Caco-2 (cell line): ENCODE results near the gene MMP17. TPM values are rescaled to one million over a fixed set of nuclear protein-coding genes. Genes with fewer than 3 reads are reported as not detected.

Experiments
- BruUV-seq: library from RNA; stranded (reverse); fragments of 400-500 nt; replicated peaks from 2 replicates; lab custom pipeline; 2021; lab: Mats Ljungman, UMichigan
- CTCF ChIA-PET: fragments of 300-600 bp; sonication (Branson Sonifier 250); formaldehyde crosslinking; loops from one replicate; lab custom pipeline; 2022; ENCODE audit warnings: antibody characterized with exemption; lab: Charles Lee
- POLR2A ChIA-PET: fragments of 300-600 bp; sonication (Branson Sonifier 250); formaldehyde crosslinking; loops from one replicate; lab custom pipeline; 2022; ENCODE audit warnings: antibody characterized with exemption; lab: Charles Lee
- DNase-seq, 2 experiments: peaks; one replicate each; pipeline versions ENCODE4 v3.0.0 to v3.0.0-alpha.2; 2020 to 2022
- H3K27me3 ChIP-seq: replicated peaks from 2 replicates; pipeline ENCODE4 v1.6.0; 2011; ENCODE audit warnings: low read length; ENCODE audit not compliant: control insufficient read depth, insufficient read depth
- H3K36me3 ChIP-seq: 2 replicates; pipeline ENCODE4 v1.5.1; 2011; ENCODE audit warnings: low read length; ENCODE audit not compliant: control insufficient read depth, insufficient read depth
- H3K4me1 ChIP-seq: fragments of 250-450 bp; sonication (Bioruptor Pico); 2 replicates; pipeline ENCODE4 v1.5.1; 2020; ENCODE audit warnings: mild to moderate bottlenecking
- H3K4me3 ChIP-seq: 2 replicates; pipeline ENCODE4 v1.5.1; 2011; ENCODE audit warnings: low read depth, mild to moderate bottlenecking, control low read depth, low read length
- H3K9me3 ChIP-seq: fragments of 250-450 bp; sonication (Bioruptor Pico); 2 replicates; pipeline ENCODE4 v1.5.1; 2020; ENCODE audit warnings: mild to moderate bottlenecking, moderate library complexity
- H3K27ac Mint-ChIP-seq: one replicate; pipeline ENCODE4 v1.8.0; 2022; ENCODE audit warnings: mixed read lengths; ENCODE audit not compliant: unreplicated experiment
- H3K27me3 Mint-ChIP-seq: one replicate; pipeline ENCODE4 v1.8.0; 2022; ENCODE audit warnings: mixed read lengths; ENCODE audit not compliant: insufficient read depth, unreplicated experiment
- H3K36me3 Mint-ChIP-seq: one replicate; pipeline ENCODE4 v1.8.0; 2022; ENCODE audit warnings: mild to moderate bottlenecking, mixed read lengths; ENCODE audit not compliant: insufficient read depth, unreplicated experiment
- H3K4me1 Mint-ChIP-seq: one replicate; pipeline ENCODE4 v1.8.0; 2022; ENCODE audit warnings: low read depth, mixed read lengths; ENCODE audit not compliant: unreplicated experiment
- H3K4me3 Mint-ChIP-seq: one replicate; pipeline ENCODE4 v1.8.0; 2022; ENCODE audit warnings: mild to moderate bottlenecking, moderate library complexity, mixed read lengths; ENCODE audit not compliant: unreplicated experiment
- H3K9me3 Mint-ChIP-seq: one replicate; pipeline ENCODE4 v1.8.0; 2022; ENCODE audit warnings: mixed read lengths; ENCODE audit not compliant: unreplicated experiment
- intact Hi-C: fragments of 100-400 bp; cut with micrococcal nuclease; formaldehyde crosslinking; loops from one replicate; pipeline ENCODE4 v1.10.0; 2022; ENCODE audit not compliant: unreplicated experiment
- total RNA-seq: library from RNA; stranded (reverse); gene quantifications from 2 replicates; pipeline ENCODE4 v1.2.3, GENCODE V29; 2022
- TF ChIP-seq, protein P1 (sequence below), 2 experiments: fragments of 200-600 bp in 1 of 2; IDR thresholded peaks; 1 replicate in 1 of 2; 2 replicates in 1 of 2; pipeline versions ENCODE4 v1.5.1 to v1.8.0; 2011 to 2022; ENCODE audit warnings: antibody characterized with exemption in 1 of 2, control low read depth in 1 of 2, inconsistent platforms in 1 of 2, low read depth in 1 of 2, low read length in 1 of 2, mild to moderate bottlenecking in 1 of 2, moderate library complexity in 1 of 2; ENCODE audit not compliant: insufficient read depth in 1 of 2, severe bottlenecking in 1 of 2, unreplicated experiment in 1 of 2

The MMP17 gene
- total RNA-seq, 1 experiment from 2014 or later: 4.6 TPM

DNA sequence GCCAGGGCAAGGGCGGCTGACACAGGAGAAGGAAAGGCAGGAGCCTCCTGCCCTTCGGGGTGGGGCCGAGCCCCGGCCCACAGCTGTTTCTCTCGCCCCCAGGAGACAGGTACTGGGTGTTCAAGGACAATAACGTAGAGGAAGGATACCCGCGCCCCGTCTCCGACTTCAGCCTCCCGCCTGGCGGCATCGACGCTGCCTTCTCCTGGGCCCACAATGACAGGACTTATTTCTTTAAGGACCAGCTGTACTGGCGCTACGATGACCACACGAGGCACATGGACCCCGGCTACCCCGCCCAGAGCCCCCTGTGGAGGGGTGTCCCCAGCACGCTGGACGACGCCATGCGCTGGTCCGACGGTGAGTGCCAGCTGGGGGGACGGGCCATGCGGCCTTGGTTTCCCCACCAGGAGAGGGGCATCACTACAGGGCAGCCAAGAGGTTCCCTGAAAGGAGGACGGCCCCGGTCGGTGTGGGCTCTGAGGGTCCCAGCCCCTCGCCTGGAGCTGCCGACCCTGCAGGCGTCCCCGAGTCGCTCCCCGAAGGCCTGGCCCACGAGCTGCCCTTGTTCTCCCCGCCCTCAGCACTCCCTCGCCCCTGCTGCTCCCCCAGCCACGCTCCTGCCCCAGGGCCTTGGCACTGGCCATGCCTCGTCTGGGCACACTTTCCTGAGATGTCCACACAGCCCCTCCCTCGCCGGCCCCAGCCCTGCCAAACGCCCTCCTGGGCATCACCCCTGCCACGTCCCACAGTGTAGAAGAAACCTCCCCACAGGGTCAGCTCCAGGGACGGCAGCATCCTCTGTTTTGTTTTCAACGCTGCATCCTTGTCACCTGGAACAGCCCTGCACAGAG lies 21.7 kb downstream of the MMP17 start:
- CTCF ChIA-PET: no interaction called here
- BruUV-seq: no TSS peak

DNA sequence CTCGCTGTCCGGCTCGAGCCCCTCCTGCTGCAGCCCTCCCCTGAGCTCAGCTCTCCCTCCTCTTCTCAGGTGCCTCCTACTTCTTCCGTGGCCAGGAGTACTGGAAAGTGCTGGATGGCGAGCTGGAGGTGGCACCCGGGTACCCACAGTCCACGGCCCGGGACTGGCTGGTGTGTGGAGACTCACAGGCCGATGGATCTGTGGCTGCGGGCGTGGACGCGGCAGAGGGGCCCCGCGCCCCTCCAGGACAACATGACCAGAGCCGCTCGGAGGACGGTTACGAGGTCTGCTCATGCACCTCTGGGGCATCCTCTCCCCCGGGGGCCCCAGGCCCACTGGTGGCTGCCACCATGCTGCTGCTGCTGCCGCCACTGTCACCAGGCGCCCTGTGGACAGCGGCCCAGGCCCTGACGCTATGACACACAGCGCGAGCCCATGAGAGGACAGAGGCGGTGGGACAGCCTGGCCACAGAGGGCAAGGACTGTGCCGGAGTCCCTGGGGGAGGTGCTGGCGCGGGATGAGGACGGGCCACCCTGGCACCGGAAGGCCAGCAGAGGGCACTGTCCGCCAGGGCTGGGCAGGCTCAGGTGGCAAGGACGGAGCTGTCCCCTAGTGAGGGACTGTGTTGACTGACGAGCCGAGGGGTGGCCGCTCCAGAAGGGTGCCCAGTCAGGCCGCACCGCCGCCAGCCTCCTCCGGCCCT lies 22.8 kb downstream of the MMP17 start:
- POLR2A ChIA-PET: no interaction called here
- CTCF ChIA-PET: no interaction called here
- H3K4me1 ChIP-seq: no peaks in the 10 kb centered on the region

More for the DNA sequence above, 21.7 kb downstream of the MMP17 start:
- no peaks in the 10 kb centered on the region for H3K9me3 Mint-ChIP-seq
- Histone ChIP-seq H3K27me3 (no peaks in the 10 kb centered on the region), H3K36me3 (no peaks in the 10 kb centered on the region), H3K4me3 (no peak overlapping the region), H3K9me3 (no peaks in the 10 kb centered on the region), H3K4me1 (no peaks in the 10 kb centered on the region)
- H3K4me1 Mint-ChIP-seq: no peaks in the 10 kb centered on the region
- no peak overlapping the region for H3K4me3 Mint-ChIP-seq
- no peak overlapping the region for H3K27ac Mint-ChIP-seq
- POLR2A ChIA-PET: no interaction called here
- no peaks in the 10 kb centered on the region for H3K36me3 Mint-ChIP-seq
- TF ChIP-seq, protein P1, sequence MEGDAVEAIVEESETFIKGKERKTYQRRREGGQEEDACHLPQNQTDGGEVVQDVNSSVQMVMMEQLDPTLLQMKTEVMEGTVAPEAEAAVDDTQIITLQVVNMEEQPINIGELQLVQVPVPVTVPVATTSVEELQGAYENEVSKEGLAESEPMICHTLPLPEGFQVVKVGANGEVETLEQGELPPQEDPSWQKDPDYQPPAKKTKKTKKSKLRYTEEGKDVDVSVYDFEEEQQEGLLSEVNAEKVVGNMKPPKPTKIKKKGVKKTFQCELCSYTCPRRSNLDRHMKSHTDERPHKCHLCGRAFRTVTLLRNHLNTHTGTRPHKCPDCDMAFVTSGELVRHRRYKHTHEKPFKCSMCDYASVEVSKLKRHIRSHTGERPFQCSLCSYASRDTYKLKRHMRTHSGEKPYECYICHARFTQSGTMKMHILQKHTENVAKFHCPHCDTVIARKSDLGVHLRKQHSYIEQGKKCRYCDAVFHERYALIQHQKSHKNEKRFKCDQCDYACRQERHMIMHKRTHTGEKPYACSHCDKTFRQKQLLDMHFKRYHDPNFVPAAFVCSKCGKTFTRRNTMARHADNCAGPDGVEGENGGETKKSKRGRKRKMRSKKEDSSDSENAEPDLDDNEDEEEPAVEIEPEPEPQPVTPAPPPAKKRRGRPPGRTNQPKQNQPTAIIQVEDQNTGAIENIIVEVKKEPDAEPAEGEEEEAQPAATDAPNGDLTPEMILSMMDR (IDR thresholded peaks at IDR 0.05; ENCODE audit: insufficient read depth in 1 of 2, low read depth in 1 of 2, low read length in 1 of 2, severe bottlenecking in 1 of 2, unreplicated experiment in 1 of 2): no peak
- intact Hi-C loops: no loop called here
- no peaks in the 10 kb centered on the region for H3K27me3 Mint-ChIP-seq
- DNase-seq: no peak

More for the DNA sequence above, 22.8 kb downstream of the MMP17 start:
- TF ChIP-seq, protein P1 (IDR thresholded peaks at IDR 0.05; ENCODE audit: insufficient read depth in 1 of 2, low read depth in 1 of 2, low read length in 1 of 2, severe bottlenecking in 1 of 2, unreplicated experiment in 1 of 2): no peak
- intact Hi-C loops: no loop called here
- no peak overlapping the region for H3K4me3 ChIP-seq
- no peaks in the 10 kb centered on the region for H3K36me3 ChIP-seq
- H3K4me1 Mint-ChIP-seq: peaks cover 1% of the 10 kb centered on the region
- H3K9me3 Mint-ChIP-seq: no peaks in the 10 kb centered on the region
- H3K27me3 Mint-ChIP-seq: no peaks in the 10 kb centered on the region
- no peak overlapping the region for H3K27ac Mint-ChIP-seq
- DNase-seq: no peak
- no peak overlapping the region for H3K4me3 Mint-ChIP-seq
- no peaks in the 10 kb centered on the region for H3K27me3 ChIP-seq
- H3K9me3 ChIP-seq: no peaks in the 10 kb centered on the region
- H3K36me3 Mint-ChIP-seq: no peaks in the 10 kb centered on the region
- no TSS peak for BruUV-seq
